MM.1S (cell line): ENCODE data around the gene H6PD.

Experiments used
- DNase-seq: peaks from one replicate; pipeline ENCODE4 v3.0.0-alpha.2; 2015
- H2AFZ ChIP-seq: fragments of 300-600 bp; sonication (generic); 2 replicates; pipeline ENCODE4 v1.6.0; 2016; ENCODE audit warnings: antibody characterized with exemption, low read length
- H3F3A ChIP-seq: fragments of 300-600 bp; sonication (generic); 2 replicates; pipeline ENCODE4 v1.6.1; 2016; ENCODE audit warnings: mild to moderate bottlenecking, antibody characterized with exemption, low read length, moderate library complexity, mixed read lengths; ENCODE audit not compliant: insufficient read depth
- H3K27ac ChIP-seq: fragments of 300-600 bp; sonication (generic); 2 replicates; pipeline ENCODE4 v1.5.1; 2016; ENCODE audit warnings: mild to moderate bottlenecking, low read length
- H3K27me3 ChIP-seq: fragments of 300-600 bp; sonication (generic); replicated peaks from 2 replicates; pipeline ENCODE4 v1.6.0; 2016; ENCODE audit warnings: low read length; ENCODE audit not compliant: insufficient read depth
- H3K36me3 ChIP-seq: fragments of 300-600 bp; sonication (generic); replicated peaks from 2 replicates; pipeline ENCODE4 v1.6.1; 2016; ENCODE audit warnings: mild to moderate bottlenecking, low read length, mixed read lengths; ENCODE audit not compliant: insufficient read depth
- H3K4me1 ChIP-seq: fragments of 300-600 bp; sonication (generic); 2 replicates; pipeline ENCODE4 v1.6.1; 2016; ENCODE audit warnings: low read length, mixed read lengths
- H3K4me2 ChIP-seq: fragments of 300-600 bp; sonication (generic); 2 replicates; pipeline ENCODE4 v1.6.0; 2016; ENCODE audit warnings: low read depth, low read length
- H3K4me3 ChIP-seq: fragments of 300-600 bp; sonication (generic); 2 replicates; pipeline ENCODE4 v1.5.1; 2016; ENCODE audit warnings: low read length, mixed read lengths
- H3K79me2 ChIP-seq: fragments of 300-600 bp; sonication (generic); 2 replicates; pipeline ENCODE4 v1.6.1; 2016; ENCODE audit warnings: mixed run types, low read length, mixed read lengths
- H3K9ac ChIP-seq: fragments of 300-600 bp; sonication (generic); 2 replicates; pipeline ENCODE4 v1.6.1; 2016; ENCODE audit warnings: low read length, mixed read lengths
- H3K9me2 ChIP-seq: fragments of 300-600 bp; sonication (generic); replicated peaks from 2 replicates; pipeline ENCODE4 v1.6.1; 2016; ENCODE audit warnings: mild to moderate bottlenecking, low read length, mixed read lengths; ENCODE audit not compliant: insufficient read depth
- H3K9me3 ChIP-seq: fragments of 300-600 bp; sonication (generic); replicated peaks from 2 replicates; pipeline ENCODE4 v1.6.1; 2016; ENCODE audit warnings: mild to moderate bottlenecking, low read length, mixed read lengths; ENCODE audit not compliant: insufficient read depth
- H4K20me1 ChIP-seq: fragments of 300-600 bp; sonication (generic); 2 replicates; pipeline ENCODE4 v1.6.1; 2016; ENCODE audit warnings: mild to moderate bottlenecking, low read length, moderate library complexity, mixed read lengths; ENCODE audit not compliant: insufficient read depth
- EZH2 ChIP-seq: fragments of 300-600 bp; sonication (generic); optimal IDR thresholded peaks from 2 replicates; pipeline ENCODE3; 2017; ENCODE audit warnings: low read depth, mild to moderate bottlenecking, antibody characterized with exemption, low read length, mixed read lengths
- EZH2phosphoT487 ChIP-seq: fragments of 300-600 bp; sonication (generic); IDR thresholded peaks from 2 replicates; pipeline ENCODE4 v1.6.1; 2018; ENCODE audit warnings: antibody characterized with exemption, low read length
- TF ChIP-seq, protein P1 (sequence below): fragments of 300-600 bp; sonication (generic); IDR thresholded peaks from 2 replicates; pipeline ENCODE4 v1.5.1; 2016; ENCODE audit warnings: antibody characterized with exemption, low read length, mixed read lengths

H6PD gene

DNA sequence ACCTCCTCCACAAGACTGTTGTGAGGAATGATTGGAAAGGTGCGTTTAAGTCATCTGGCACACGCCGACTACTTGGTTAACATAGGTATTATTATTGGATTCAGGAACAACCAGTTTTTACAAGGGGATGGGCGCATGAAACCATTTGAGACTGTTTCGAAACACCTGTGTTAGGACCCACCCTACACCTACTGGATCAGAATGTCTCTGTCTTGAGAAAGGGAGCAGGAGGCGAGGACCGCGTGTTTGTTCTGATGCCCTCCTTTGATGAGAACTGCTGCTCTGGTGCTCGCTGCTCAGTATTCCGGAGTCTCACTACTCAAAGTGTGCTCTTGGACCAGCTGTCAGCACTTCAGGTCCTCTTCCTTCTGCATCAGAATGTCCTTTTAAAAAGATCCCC, 7.3 kb downstream of the H6PD start:
- no peak overlapping the region for H3K9ac ChIP-seq
- H3K36me3 ChIP-seq, result no peaks in the 10 kb centered on the region
- no peak for DNase-seq
- no peak overlapping the region for H3K4me3 ChIP-seq
- peaks cover 21% of the 10 kb centered on the region for H3K4me1 ChIP-seq
- H3K4me2 ChIP-seq, result no peak overlapping the region
- no peaks in the 10 kb centered on the region for H4K20me1 ChIP-seq
- no peaks in the 10 kb centered on the region for H3K79me2 ChIP-seq
- no peak overlapping the region for H3K27ac ChIP-seq
- H3F3A ChIP-seq, result 0 out of 2 replicates have a peak, but pooled peaks cover 3% of the 10 kb centered on the region
- no peaks in the 10 kb centered on the region for H3K27me3 ChIP-seq
- H3K9me3 ChIP-seq, result no peaks in the 10 kb centered on the region
- H3K9me2 ChIP-seq, result no peaks in the 10 kb centered on the region
- TF ChIP-seq EZH2phosphoT487, result no peak
- TF ChIP-seq, protein P1, sequence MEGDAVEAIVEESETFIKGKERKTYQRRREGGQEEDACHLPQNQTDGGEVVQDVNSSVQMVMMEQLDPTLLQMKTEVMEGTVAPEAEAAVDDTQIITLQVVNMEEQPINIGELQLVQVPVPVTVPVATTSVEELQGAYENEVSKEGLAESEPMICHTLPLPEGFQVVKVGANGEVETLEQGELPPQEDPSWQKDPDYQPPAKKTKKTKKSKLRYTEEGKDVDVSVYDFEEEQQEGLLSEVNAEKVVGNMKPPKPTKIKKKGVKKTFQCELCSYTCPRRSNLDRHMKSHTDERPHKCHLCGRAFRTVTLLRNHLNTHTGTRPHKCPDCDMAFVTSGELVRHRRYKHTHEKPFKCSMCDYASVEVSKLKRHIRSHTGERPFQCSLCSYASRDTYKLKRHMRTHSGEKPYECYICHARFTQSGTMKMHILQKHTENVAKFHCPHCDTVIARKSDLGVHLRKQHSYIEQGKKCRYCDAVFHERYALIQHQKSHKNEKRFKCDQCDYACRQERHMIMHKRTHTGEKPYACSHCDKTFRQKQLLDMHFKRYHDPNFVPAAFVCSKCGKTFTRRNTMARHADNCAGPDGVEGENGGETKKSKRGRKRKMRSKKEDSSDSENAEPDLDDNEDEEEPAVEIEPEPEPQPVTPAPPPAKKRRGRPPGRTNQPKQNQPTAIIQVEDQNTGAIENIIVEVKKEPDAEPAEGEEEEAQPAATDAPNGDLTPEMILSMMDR, result no peak
- no peak for TF ChIP-seq EZH2
- H2AFZ ChIP-seq, result no peak overlapping the region

DNA sequence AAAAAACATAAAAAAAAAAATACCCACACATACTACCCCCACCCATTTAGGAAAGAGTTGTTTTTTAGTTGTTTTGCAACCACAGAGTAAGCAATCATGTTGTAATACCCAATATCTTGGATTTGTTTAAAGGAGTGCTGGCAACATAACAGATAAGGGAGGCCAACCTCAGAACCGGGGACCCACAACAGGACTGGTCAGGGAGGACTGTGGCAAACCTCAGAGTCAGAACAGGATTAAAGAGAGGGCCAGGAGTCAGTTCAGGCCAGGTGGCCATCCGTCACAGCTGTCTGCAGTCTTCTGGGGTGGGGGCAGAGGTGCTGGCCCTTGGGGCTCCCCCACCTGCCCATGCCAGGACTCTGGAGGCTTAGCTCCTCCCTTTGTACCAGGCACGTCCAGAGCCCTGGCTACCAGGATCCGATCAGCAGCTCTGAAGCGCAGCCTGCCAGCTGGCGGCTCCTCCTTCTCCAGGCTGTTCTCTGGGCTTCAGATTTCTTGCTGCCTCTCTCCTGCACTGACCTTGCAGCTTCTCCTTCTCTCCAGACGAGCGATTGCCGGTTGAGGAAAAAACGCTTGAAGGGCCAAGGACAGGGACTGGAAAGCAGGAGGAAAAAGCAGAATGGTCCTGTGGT, 7.9 kb downstream of the H6PD start:
- Histone ChIP-seq H4K20me1 (no peaks in the 10 kb centered on the region), H3K27ac (no peak overlapping the region), H3K4me2 (no peak overlapping the region)

GRCh38 chr1:9243066-9243739, 8.6 kb downstream of the H6PD start:
- TF ChIP-seq EZH2 (no peak), EZH2phosphoT487 (no peak)
- TF ChIP-seq, protein P1, result no peak

More for the DNA sequence above, 7.9 kb downstream of the H6PD start:
- H3K4me1 ChIP-seq, result peaks cover 21% of the 10 kb centered on the region
- H3K4me3 ChIP-seq, result no peak overlapping the region
- H2AFZ ChIP-seq, result no peak overlapping the region
- no peaks in the 10 kb centered on the region for H3K9me3 ChIP-seq
- no peaks in the 10 kb centered on the region for H3K36me3 ChIP-seq
- H3K9ac ChIP-seq, result no peak overlapping the region
- no peaks in the 10 kb centered on the region for H3K9me2 ChIP-seq
- H3K79me2 ChIP-seq, result no peaks in the 10 kb centered on the region
- H3K27me3 ChIP-seq, result no peaks in the 10 kb centered on the region
- 0 out of 2 replicates have a peak, but pooled peaks cover 3% of the 10 kb centered on the region for H3F3A ChIP-seq
- TF ChIP-seq EZH2 (no peak), EZH2phosphoT487 (no peak)
- TF ChIP-seq, protein P1, result no peak
- no peak for DNase-seq

More at GRCh38 chr1:9243066-9243739, 8.6 kb downstream of the H6PD start:
- Histone ChIP-seq H3K4me1 (peaks cover 18% of the 10 kb centered on the region), H3K9me2 (no peaks in the 10 kb centered on the region), H2AFZ (no peak overlapping the region), H3K4me2 (no peak overlapping the region), H3K9me3 (no peaks in the 10 kb centered on the region), H3F3A (0 out of 2 replicates have a peak, but pooled peaks cover 3% of the 10 kb centered on the region), H3K9ac (no peak overlapping the region), H4K20me1 (no peaks in the 10 kb centered on the region), H3K36me3 (no peaks in the 10 kb centered on the region), H3K27me3 (no peaks in the 10 kb centered on the region), H3K79me2 (no peaks in the 10 kb centered on the region), H3K27ac (no peak overlapping the region), H3K4me3 (no peak overlapping the region)
- no peak for DNase-seq
